AG04449 (cell line): ENCODE results near the gene LAMB3.

Source experiments
- CTCF ChIA-PET: fragments of 350-600 bp; formaldehyde crosslinking; extraction: SDS; loops from one replicate; lab custom pipeline; 2021; ENCODE audit warnings: antibody characterized with exemption; lab: Yijun Ruan, JAX
- POLR2A ChIA-PET: fragments of 400-600, 350-600 bp; formaldehyde crosslinking; extraction: SDS; loops from one replicate; lab custom pipeline; 2020; ENCODE audit warnings: antibody characterized with exemption, inconsistent platforms; lab: Yijun Ruan, JAX
- DNase-seq: peaks from one replicate; pipeline ENCODE4 v3.0.0-alpha.2; 2010; ENCODE audit warnings: low read depth, low spot score
- H3K4me3 ChIP-seq: 2 replicates; pipeline ENCODE4 v1.5.1; 2011; ENCODE audit warnings: low read depth, mild to moderate bottlenecking, control low read depth, low read length
- CTCF ChIP-seq: IDR thresholded peaks from one replicate; pipeline ENCODE4 v1.5.1; 2011; ENCODE audit warnings: mild to moderate bottlenecking, moderate library complexity, low read length, control low read depth, inconsistent platforms; ENCODE audit not compliant: insufficient read depth; ENCODE audit errors: missing control alignments

Gene LAMB3

GRCh38 chr1:209567698-209568175 is 84.5 kb downstream of the LAMB3 start:
- peak; percentile 44 for DNase-seq
- H3K4me3 ChIP-seq: no peak overlapping the region
- ChIA-PET POLR2A (no interaction called here), CTCF (interaction anchor here (0.8 to 18.0 kb wide), 33 partner anchors 11 to 915 kb away, joined by 3 to 318 read pairs (median 6); partner anchors contain the start of genes CAMK1G and HSD11B1)
- no peak for TF ChIP-seq CTCF

- TF ChIP-seq CTCF: peak; percentile 80
- ChIA-PET CTCF (interaction anchor here (0.6 to 18.0 kb wide), 67 partner anchors 9 to 1546 kb away, joined by 3 to 318 read pairs (median 5); partner anchors contain the start of genes CAMK1G, HSD11B1 and LAMB3), POLR2A (no interaction called here)
- no peak overlapping the region for H3K4me3 ChIP-seq
- peak; percentile 38 for DNase-seq
Observed at GRCh38 chr1:209565759-209566678, 86.2 kb downstream of the LAMB3 start.
